ENCODE results near the gene METTL4. TPM values are rescaled to one million over a fixed set of nuclear protein-coding genes. Genes with fewer than 3 reads are reported as not detected.
A peak's percentile ranks its signal among the peaks of the same experiment; 100 is the strongest.
"Not testable (repeated sequence)": the region's sequence is repeated elsewhere in the genome, so short reads cannot be mapped to it uniquely, and the experiment has no call there.

METTL4 gene
- total RNA-seq, 1 experiment from 2014 or later: 8.6 TPM

DNA sequence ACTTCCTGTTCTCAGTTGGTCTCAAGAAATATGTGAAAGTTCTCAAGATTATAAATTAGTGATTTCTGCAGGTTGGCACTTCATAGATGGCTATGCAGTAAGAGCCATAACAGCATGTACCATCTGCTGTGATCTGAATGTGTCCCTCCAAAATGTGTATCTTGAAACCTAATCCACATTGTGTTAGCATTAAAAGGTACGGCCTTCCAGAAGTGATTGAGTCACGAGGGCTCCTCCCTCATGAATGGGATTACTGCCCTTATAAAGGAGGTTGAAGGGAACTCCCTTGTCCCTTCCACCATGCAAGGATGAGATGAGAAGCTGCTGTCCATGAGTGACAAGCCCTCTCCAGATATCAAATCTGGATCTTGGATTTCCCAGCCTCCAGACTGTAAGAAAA, 45.0 kb downstream of the METTL4 start:
- no peaks in the 10 kb centered on the region for H3K79me2 ChIP-seq (ENCODE audit: low read length)
- no peaks in the 10 kb centered on the region for H3K4me1 ChIP-seq (ENCODE audit: insufficient read depth, low read length)
- TF ChIP-seq EZH2phosphoT487 (IDR thresholded peaks at IDR 0.05; ENCODE audit: borderline replicate concordance, low read length): no peak
- TF ChIP-seq, protein P1, sequence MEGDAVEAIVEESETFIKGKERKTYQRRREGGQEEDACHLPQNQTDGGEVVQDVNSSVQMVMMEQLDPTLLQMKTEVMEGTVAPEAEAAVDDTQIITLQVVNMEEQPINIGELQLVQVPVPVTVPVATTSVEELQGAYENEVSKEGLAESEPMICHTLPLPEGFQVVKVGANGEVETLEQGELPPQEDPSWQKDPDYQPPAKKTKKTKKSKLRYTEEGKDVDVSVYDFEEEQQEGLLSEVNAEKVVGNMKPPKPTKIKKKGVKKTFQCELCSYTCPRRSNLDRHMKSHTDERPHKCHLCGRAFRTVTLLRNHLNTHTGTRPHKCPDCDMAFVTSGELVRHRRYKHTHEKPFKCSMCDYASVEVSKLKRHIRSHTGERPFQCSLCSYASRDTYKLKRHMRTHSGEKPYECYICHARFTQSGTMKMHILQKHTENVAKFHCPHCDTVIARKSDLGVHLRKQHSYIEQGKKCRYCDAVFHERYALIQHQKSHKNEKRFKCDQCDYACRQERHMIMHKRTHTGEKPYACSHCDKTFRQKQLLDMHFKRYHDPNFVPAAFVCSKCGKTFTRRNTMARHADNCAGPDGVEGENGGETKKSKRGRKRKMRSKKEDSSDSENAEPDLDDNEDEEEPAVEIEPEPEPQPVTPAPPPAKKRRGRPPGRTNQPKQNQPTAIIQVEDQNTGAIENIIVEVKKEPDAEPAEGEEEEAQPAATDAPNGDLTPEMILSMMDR (conservative IDR thresholded peaks at IDR 0.05; ENCODE audit: low read depth, low read length): no peak
- TF ChIP-seq EZH2 (IDR thresholded peaks at IDR 0.05; ENCODE audit: low read length, unreplicated experiment): no peak
- no peak overlapping the region for H2AFZ ChIP-seq (ENCODE audit: low read length)
- no peaks in the 10 kb centered on the region for H3K9me2 ChIP-seq (replicated peaks; ENCODE audit: low read length)
- H3K36me3 ChIP-seq (ENCODE audit: low read depth, low read length): no peaks in the 10 kb centered on the region
- no peak overlapping the region for H3K4me2 ChIP-seq (ENCODE audit: low read length)
- H3K27me3 ChIP-seq (ENCODE audit: low read length): no peaks in the 10 kb centered on the region
- BruUV-seq (replicated peaks): no TSS peak
- DNase-seq (no peak), ATAC-seq (no peak)
- H3F3A ChIP-seq (ENCODE audit: low read length, unreplicated experiment): no peaks in the 10 kb centered on the region
- CTCF ChIA-PET: no interaction called here
- H3K9me3 ChIP-seq (ENCODE audit: low read length): no peaks in the 10 kb centered on the region
- H4K20me1 ChIP-seq (ENCODE audit: low read length): no peaks in the 10 kb centered on the region
- no peak overlapping the region for H3K4me3 ChIP-seq (ENCODE audit: low read length)
- no peak overlapping the region for H3K27ac ChIP-seq (ENCODE audit: low read length)
- H3K9ac ChIP-seq (ENCODE audit: low read length): no peak overlapping the region
- POLR2A ChIA-PET (ENCODE audit: unreplicated experiment): no interaction called here
- intact Hi-C loops (cut with micrococcal nuclease): no loop called here

DNA sequence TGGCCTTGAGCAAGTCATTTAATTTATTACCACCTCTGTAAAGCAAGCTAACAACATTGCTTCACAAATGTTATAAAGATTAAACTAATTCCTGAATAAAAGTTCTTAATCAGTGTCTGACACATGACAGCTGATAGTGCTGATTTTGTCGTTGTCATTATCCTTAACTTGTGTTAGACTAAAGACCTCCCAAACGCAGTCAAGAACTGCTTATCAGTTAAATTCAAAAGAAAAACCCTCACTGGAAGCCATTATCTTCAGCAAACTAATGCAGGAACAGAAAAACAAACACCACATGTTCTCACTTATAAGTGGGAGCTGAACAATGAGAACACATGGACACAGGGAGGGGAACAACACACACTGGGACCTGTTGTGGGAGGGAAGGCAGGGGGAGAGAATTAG, 46.5 kb downstream of the METTL4 start:
- CTCF ChIA-PET; H3K36me3 ChIP-seq (ENCODE audit: low read depth, low read length); intact Hi-C loops (cut with micrococcal nuclease); H3K9me2 ChIP-seq (replicated peaks; ENCODE audit: low read length); H3K9me3 ChIP-seq (ENCODE audit: low read length); ATAC-seq; H3K4me3 ChIP-seq (ENCODE audit: low read length); BruUV-seq (replicated peaks); H3K79me2 ChIP-seq (ENCODE audit: low read length); DNase-seq; POLR2A ChIA-PET (ENCODE audit: unreplicated experiment); H3F3A ChIP-seq (ENCODE audit: low read length, unreplicated experiment); H3K9ac ChIP-seq (ENCODE audit: low read length); H3K4me1 ChIP-seq (ENCODE audit: insufficient read depth, low read length); H3K4me2 ChIP-seq (ENCODE audit: low read length); H4K20me1 ChIP-seq (ENCODE audit: low read length); H3K27me3 ChIP-seq (ENCODE audit: low read length); H3K27ac ChIP-seq (ENCODE audit: low read length): not testable (repeated sequence)
- H2AFZ ChIP-seq (ENCODE audit: low read length): 0 out of 2 replicates have a peak overlapping the region, but pooled peaks have one; percentile 11

DNA sequence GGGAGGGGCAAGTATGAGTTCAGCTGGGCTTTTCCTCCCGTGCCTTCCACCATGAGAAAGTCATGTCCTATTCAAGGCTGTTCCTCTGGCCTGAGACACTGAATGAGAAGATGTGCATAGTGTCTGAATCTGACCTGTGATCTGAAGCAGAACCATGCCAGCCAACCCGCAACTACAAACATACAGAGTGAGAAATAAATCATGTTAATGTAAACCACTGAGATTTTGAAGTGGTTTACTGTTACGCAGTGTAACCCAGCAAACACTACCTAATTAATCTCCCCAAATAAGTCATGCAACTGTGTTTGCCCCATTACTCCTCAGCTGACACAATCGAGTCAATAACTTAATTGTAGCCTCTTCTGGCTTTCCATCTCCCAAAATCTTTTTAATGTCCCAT, 49.2 kb downstream of the METTL4 start:
- no peak overlapping the region for H3K4me2 ChIP-seq (ENCODE audit: low read length)
- ChIA-PET CTCF (no interaction called here), POLR2A (ENCODE audit: unreplicated experiment) (no interaction called here)
- ATAC-seq (no peak), DNase-seq (no peak)
- no peaks in the 10 kb centered on the region for H4K20me1 ChIP-seq (ENCODE audit: low read length)
- H3K4me1 ChIP-seq (ENCODE audit: insufficient read depth, low read length): no peaks in the 10 kb centered on the region
- H3K9ac ChIP-seq (ENCODE audit: low read length): no peak overlapping the region
- H3K27me3 ChIP-seq (ENCODE audit: low read length): no peaks in the 10 kb centered on the region
- no peak overlapping the region for H3K4me3 ChIP-seq (ENCODE audit: low read length)
- H2AFZ ChIP-seq (ENCODE audit: low read length): no peak overlapping the region
- H3K9me2 ChIP-seq (replicated peaks; ENCODE audit: low read length): no peaks in the 10 kb centered on the region
- H3K9me3 ChIP-seq (ENCODE audit: low read length): no peaks in the 10 kb centered on the region
- no peaks in the 10 kb centered on the region for H3K79me2 ChIP-seq (ENCODE audit: low read length)
- no peaks in the 10 kb centered on the region for H3K36me3 ChIP-seq (ENCODE audit: low read depth, low read length)
- no peak overlapping the region for H3K27ac ChIP-seq (ENCODE audit: low read length)
- intact Hi-C loops (cut with micrococcal nuclease): no loop called here
- TF ChIP-seq EZH2 (IDR thresholded peaks at IDR 0.05; ENCODE audit: low read length, unreplicated experiment) (no peak), EZH2phosphoT487 (IDR thresholded peaks at IDR 0.05; ENCODE audit: borderline replicate concordance, low read length) (no peak)
- TF ChIP-seq, protein P1 (conservative IDR thresholded peaks at IDR 0.05; ENCODE audit: low read depth, low read length): no peak
- no peaks in the 10 kb centered on the region for H3F3A ChIP-seq (ENCODE audit: low read length, unreplicated experiment)
- no TSS peak for BruUV-seq (replicated peaks)
